ENCODE measurements around the gene FIGLA. TPM values are rescaled to one million over a fixed set of nuclear protein-coding genes. Genes with fewer than 3 reads are reported as not detected.

Gene FIGLA
- polyA plus RNA-seq, 1 of the 3 experiments (the other 2 are of a cell fraction) = not detected

- H3K9me3 ChIP-seq = no peaks in the 10 kb centered on the region
- H2AFZ ChIP-seq (ENCODE audit: low read depth) = no peak overlapping the region
- ChIA-PET POLR2A (no interaction called here), CTCF (interaction anchor here (0.9 to 4.0 kb wide), 5 partner anchors 10 to 476 kb away, joined by 3 to 31 read pairs (median 10); partner anchors contain the start of genes ADD2 and FIGLA)
- no peak for DNase-seq
- H3K4me2 ChIP-seq = no peak overlapping the region
- 68% methylated on average over 8 of the region's 8 CpGs for WGBS (ENCODE audit: low lambda C conversion rate)
- no peaks in the 10 kb centered on the region for H3K9me2 ChIP-seq
- no peak overlapping the region for H3K4me3 ChIP-seq (ENCODE audit: low read depth in 2 of 2, low read length in 1 of 2)
- H3K9ac ChIP-seq = no peak overlapping the region
- no peaks in the 10 kb centered on the region for H3F3A ChIP-seq (replicated peaks; ENCODE audit: insufficient read depth)
- no peak overlapping the region for H3K27ac ChIP-seq (ENCODE audit: low read depth in 2 of 2, low read length in 1 of 2)
- no peaks in the 10 kb centered on the region for H3K36me3 ChIP-seq (replicated peaks in 1 of 2; ENCODE audit: control insufficient read depth in 1 of 2, insufficient read depth in 2 of 2, low read length in 1 of 2)
- H4K20me1 ChIP-seq (ENCODE audit: insufficient read depth) = no peaks in the 10 kb centered on the region
- no peaks in the 10 kb centered on the region for H3K4me1 ChIP-seq (ENCODE audit: control insufficient read depth in 1 of 2, insufficient read depth in 2 of 2, low read depth in 1 of 2, low read length in 1 of 2)
- no peaks in the 10 kb centered on the region for H3K79me2 ChIP-seq (ENCODE audit: insufficient read depth)
- no peak for TF ChIP-seq TEAD4 (IDR thresholded peaks at IDR 0.05; ENCODE audit: borderline replicate concordance, insufficient read depth)
- no peak for TF ChIP-seq SMC3 (IDR thresholded peaks at IDR 0.05; ENCODE audit: low read depth, low read length)
- TF ChIP-seq IRF3 (IDR thresholded peaks at IDR 0.05; ENCODE audit: low read depth, low read length) = no peak
- TF ChIP-seq, protein P1, sequence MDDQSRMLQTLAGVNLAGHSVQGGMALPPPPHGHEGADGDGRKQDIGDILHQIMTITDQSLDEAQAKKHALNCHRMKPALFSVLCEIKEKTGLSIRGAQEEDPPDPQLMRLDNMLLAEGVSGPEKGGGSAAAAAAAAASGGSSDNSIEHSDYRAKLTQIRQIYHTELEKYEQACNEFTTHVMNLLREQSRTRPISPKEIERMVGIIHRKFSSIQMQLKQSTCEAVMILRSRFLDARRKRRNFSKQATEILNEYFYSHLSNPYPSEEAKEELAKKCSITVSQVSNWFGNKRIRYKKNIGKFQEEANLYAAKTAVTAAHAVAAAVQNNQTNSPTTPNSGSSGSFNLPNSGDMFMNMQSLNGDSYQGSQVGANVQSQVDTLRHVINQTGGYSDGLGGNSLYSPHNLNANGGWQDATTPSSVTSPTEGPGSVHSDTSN (IDR thresholded peaks at IDR 0.05) = no peak
- no peak for TF ChIP-seq MXI1 (IDR thresholded peaks at IDR 0.05; ENCODE audit: low read depth, low read length)
- TF ChIP-seq, protein P2, sequence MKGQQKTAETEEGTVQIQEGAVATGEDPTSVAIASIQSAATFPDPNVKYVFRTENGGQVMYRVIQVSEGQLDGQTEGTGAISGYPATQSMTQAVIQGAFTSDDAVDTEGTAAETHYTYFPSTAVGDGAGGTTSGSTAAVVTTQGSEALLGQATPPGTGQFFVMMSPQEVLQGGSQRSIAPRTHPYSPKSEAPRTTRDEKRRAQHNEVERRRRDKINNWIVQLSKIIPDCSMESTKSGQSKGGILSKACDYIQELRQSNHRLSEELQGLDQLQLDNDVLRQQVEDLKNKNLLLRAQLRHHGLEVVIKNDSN (IDR thresholded peaks at IDR 0.05; ENCODE audit: borderline replicate concordance, low read depth) = no peak
- no peak for TF ChIP-seq EZH2phosphoT487 (IDR thresholded peaks at IDR 0.05; ENCODE audit: borderline replicate concordance, low read depth)
- TF ChIP-seq GATA2 (CRISPR knock-in tag; IDR thresholded peaks at IDR 0.05) = no peak
- peaks cover 4% of the 10 kb centered on the region; the same call in 1 of the 2 replicates for H3K27me3 ChIP-seq (ENCODE audit: insufficient read depth)
Observed at GRCh38 chr2:70779911-70780545, 10.4 kb downstream of the FIGLA start.

GRCh38 chr2:70779491-70779890 is 11.0 kb downstream of the FIGLA start:
- ChIA-PET CTCF (interaction anchor here (3.8 to 4.0 kb wide), 2 partner anchors 10 to 11 kb away, joined by 21 to 31 read pairs; partner anchors contain the start of genes ADD2 and FIGLA), POLR2A (no interaction called here)
- no peak overlapping the region for H3K9ac ChIP-seq
- H3K36me3 ChIP-seq (replicated peaks in 1 of 2; ENCODE audit: control insufficient read depth in 1 of 2, insufficient read depth in 2 of 2, low read length in 1 of 2) = no peaks in the 10 kb centered on the region
- H3F3A ChIP-seq (replicated peaks; ENCODE audit: insufficient read depth) = no peaks in the 10 kb centered on the region
- no peaks in the 10 kb centered on the region for H4K20me1 ChIP-seq (ENCODE audit: insufficient read depth)
- peaks cover 4% of the 10 kb centered on the region for H3K27me3 ChIP-seq (ENCODE audit: insufficient read depth)
- H3K27ac ChIP-seq (ENCODE audit: low read depth in 2 of 2, low read length in 1 of 2) = no peak overlapping the region
- no peak overlapping the region for H2AFZ ChIP-seq (ENCODE audit: low read depth)
- H3K4me1 ChIP-seq (ENCODE audit: control insufficient read depth in 1 of 2, insufficient read depth in 2 of 2, low read depth in 1 of 2, low read length in 1 of 2) = no peaks in the 10 kb centered on the region
- DNase-seq = no peak
- no peaks in the 10 kb centered on the region for H3K9me2 ChIP-seq
- 43% methylated on average over 3 of the region's 3 CpGs for WGBS (ENCODE audit: low lambda C conversion rate)
- H3K9me3 ChIP-seq = no peaks in the 10 kb centered on the region
- H3K79me2 ChIP-seq (ENCODE audit: insufficient read depth) = no peaks in the 10 kb centered on the region
- no peak overlapping the region for H3K4me2 ChIP-seq
- no peak overlapping the region for H3K4me3 ChIP-seq (ENCODE audit: low read depth in 2 of 2, low read length in 1 of 2)
- TF ChIP-seq RCOR1 (IDR thresholded peaks at IDR 0.05; ENCODE audit: low read length) (no peak), JUND (IDR thresholded peaks at IDR 0.05) (no peak), POLR2AphosphoS5 (IDR thresholded peaks at IDR 0.05; ENCODE audit: low read depth, low read length) (no peak), SMC3 (IDR thresholded peaks at IDR 0.05; ENCODE audit: low read depth, low read length) (no peak), USF2 (IDR thresholded peaks at IDR 0.05; ENCODE audit: borderline replicate concordance, low read depth, low read length) (no peak), REST (IDR thresholded peaks at IDR 0.05; ENCODE audit: low read depth, low read length) (no peak), FOXM1 (IDR thresholded peaks at IDR 0.05; ENCODE audit: low read depth) (no peak), CHD2 (IDR thresholded peaks at IDR 0.05; ENCODE audit: low read length, partially characterized antibody) (no peak), RFX5 (IDR thresholded peaks at IDR 0.05; ENCODE audit: low read length) (no peak), GABPA (IDR thresholded peaks at IDR 0.05; ENCODE audit: low read depth) (no peak), RXRA (IDR thresholded peaks at IDR 0.05; ENCODE audit: borderline replicate concordance, low read depth) (no peak)
- TF ChIP-seq, protein P2 (IDR thresholded peaks at IDR 0.05; ENCODE audit: borderline replicate concordance, low read depth) = no peak

Measured in SK-N-SH (cell line).